HG03442 (cell line): ENCODE measurements around the gene FCHSD2.
"Not testable (repeated sequence)": the region's sequence is repeated elsewhere in the genome, so short reads cannot be mapped to it uniquely, and the experiment has no call there.

Experiments used
- ATAC-seq: cut with Tn5 transposase; IDR thresholded peaks from one replicate; pipeline ENCODE4 v1.9.1; 2021; ENCODE audit warnings: mild to moderate bottlenecking, moderate library complexity; ENCODE audit not compliant: unreplicated experiment

FCHSD2 gene

GRCh38 chr11:73018856-73019255, 123.3 kb downstream of the FCHSD2 start:
- no peak for ATAC-seq

- no peak for ATAC-seq
Measured at GRCh38 chr11:73017024-73017751, 124.9 kb downstream of the FCHSD2 start.

GRCh38 chr11:73013021-73013420, 129.1 kb downstream of the FCHSD2 start:
- ATAC-seq, result no peak

- ATAC-seq, result no peak
Measured at GRCh38 chr11:73012121-73012863, 129.8 kb downstream of the FCHSD2 start.

- ATAC-seq, result no peak
Measured at GRCh38 chr11:73011126-73011817, 130.8 kb downstream of the FCHSD2 start.

GRCh38 chr11:73009972-73010371, 132.1 kb downstream of the FCHSD2 start:
- no peak for ATAC-seq

- ATAC-seq, result no peak
Measured at GRCh38 chr11:73004088-73004487, 138.0 kb downstream of the FCHSD2 start.

- no peak for ATAC-seq
Measured at GRCh38 chr11:73003088-73003487, 139.0 kb downstream of the FCHSD2 start.

- ATAC-seq, result no peak
Measured at GRCh38 chr11:73002214-73002613, 139.9 kb downstream of the FCHSD2 start.

GRCh38 chr11:73001615-73002014, 140.5 kb downstream of the FCHSD2 start:
- no peak for ATAC-seq

GRCh38 chr11:72998676-72999075, 143.4 kb downstream of the FCHSD2 start:
- no peak for ATAC-seq

- no peak for ATAC-seq
Measured at GRCh38 chr11:72996959-72997358, 145.2 kb downstream of the FCHSD2 start.

GRCh38 chr11:72989727-72990126, 152.4 kb downstream of the FCHSD2 start:
- ATAC-seq, result no peak

GRCh38 chr11:72988821-72989220, 153.3 kb downstream of the FCHSD2 start:
- no peak for ATAC-seq

GRCh38 chr11:72985645-72986044, 156.5 kb downstream of the FCHSD2 start:
- ATAC-seq, result no peak

- no peak for ATAC-seq
Measured at GRCh38 chr11:72984453-72985077, 157.6 kb downstream of the FCHSD2 start.

- ATAC-seq, result no peak
Measured at GRCh38 chr11:72983560-72983959, 158.6 kb downstream of the FCHSD2 start.

GRCh38 chr11:72981971-72982685, 160.0 kb downstream of the FCHSD2 start:
- no peak for ATAC-seq

- no peak for ATAC-seq
Measured at GRCh38 chr11:72981080-72981479, 161.0 kb downstream of the FCHSD2 start.

- not testable (repeated sequence) for ATAC-seq
Measured at GRCh38 chr11:72977782-72978181, 164.3 kb downstream of the FCHSD2 start.

- not testable (repeated sequence) for ATAC-seq
Measured at GRCh38 chr11:72976522-72976892, 165.6 kb downstream of the FCHSD2 start.
